ENCODE data around the gene TBC1D8.

GRCh38 chr2:100971221-100971620 lies 180.0 kb downstream of the TBC1D8 start:
- TF ChIP-seq, protein P1, sequence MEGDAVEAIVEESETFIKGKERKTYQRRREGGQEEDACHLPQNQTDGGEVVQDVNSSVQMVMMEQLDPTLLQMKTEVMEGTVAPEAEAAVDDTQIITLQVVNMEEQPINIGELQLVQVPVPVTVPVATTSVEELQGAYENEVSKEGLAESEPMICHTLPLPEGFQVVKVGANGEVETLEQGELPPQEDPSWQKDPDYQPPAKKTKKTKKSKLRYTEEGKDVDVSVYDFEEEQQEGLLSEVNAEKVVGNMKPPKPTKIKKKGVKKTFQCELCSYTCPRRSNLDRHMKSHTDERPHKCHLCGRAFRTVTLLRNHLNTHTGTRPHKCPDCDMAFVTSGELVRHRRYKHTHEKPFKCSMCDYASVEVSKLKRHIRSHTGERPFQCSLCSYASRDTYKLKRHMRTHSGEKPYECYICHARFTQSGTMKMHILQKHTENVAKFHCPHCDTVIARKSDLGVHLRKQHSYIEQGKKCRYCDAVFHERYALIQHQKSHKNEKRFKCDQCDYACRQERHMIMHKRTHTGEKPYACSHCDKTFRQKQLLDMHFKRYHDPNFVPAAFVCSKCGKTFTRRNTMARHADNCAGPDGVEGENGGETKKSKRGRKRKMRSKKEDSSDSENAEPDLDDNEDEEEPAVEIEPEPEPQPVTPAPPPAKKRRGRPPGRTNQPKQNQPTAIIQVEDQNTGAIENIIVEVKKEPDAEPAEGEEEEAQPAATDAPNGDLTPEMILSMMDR (IDR thresholded peaks at IDR 0.05), result no peak
- no peak for TF ChIP-seq POLR2A (IDR thresholded peaks at IDR 0.05)
